OCI-LY3 (cell line): ENCODE results near the gene DPP3.
"Not testable (repeated sequence)": the region's sequence is repeated elsewhere in the genome, so short reads cannot be mapped to it uniquely, and the experiment has no call there.

ENCODE experiments used
- H2AFZ ChIP-seq: fragments of 200-600, 300-600 bp; shearing (Covaris generic); 2 replicates; pipeline ENCODE4 v1.6.0; 2014; ENCODE audit warnings: antibody characterized with exemption, low read depth, low read length
- H3K27ac ChIP-seq: fragments of 200-600, 300-600 bp; sonication (generic); 2 replicates; pipeline ENCODE4 v1.5.1; 2014; ENCODE audit warnings: mild to moderate bottlenecking, low read length, moderate library complexity, mixed read lengths
- H3K27me3 ChIP-seq: fragments of 200-600, 300-600 bp; sonication (generic); 2 replicates; pipeline ENCODE4 v1.6.1; 2014; ENCODE audit warnings: low read depth, low read length, mixed read lengths
- H3K36me3 ChIP-seq: fragments of 200-600, 300-600 bp; sonication (generic); replicated peaks from 2 replicates; pipeline ENCODE3; 2014; ENCODE audit warnings: low read depth, low read length, mixed read lengths
- H3K4me1 ChIP-seq: fragments of 300-600, 200-600 bp; sonication (generic); 2 replicates; pipeline ENCODE4 v1.6.1; 2014; ENCODE audit warnings: low read length, mixed read lengths
- H3K4me2 ChIP-seq: fragments of 200-600, 300-600 bp; sonication (generic); 2 replicates; pipeline ENCODE4 v1.6.1; 2014; ENCODE audit warnings: low read length, mixed read lengths
- H3K4me3 ChIP-seq: fragments of 300-600, 200-600 bp; sonication (generic); 2 replicates; pipeline ENCODE4 v1.5.1; 2014; ENCODE audit warnings: antibody characterized with exemption, mild to moderate bottlenecking, low read length, moderate library complexity
- H3K79me2 ChIP-seq: fragments of 300-600, 200-600 bp; shearing (Covaris generic); 2 replicates; pipeline ENCODE4 v1.6.1; 2014; ENCODE audit warnings: mild to moderate bottlenecking, low read length, mixed read lengths
- H3K9ac ChIP-seq: fragments of 300-600, 200-600 bp; shearing (Covaris generic); 2 replicates; pipeline ENCODE4 v1.6.0; 2014; ENCODE audit warnings: mild to moderate bottlenecking, low read length, moderate library complexity
- H3K9me3 ChIP-seq: fragments of 200-600, 300-600 bp; shearing (Covaris generic); 2 replicates; pipeline ENCODE4 v1.6.1; 2014; ENCODE audit warnings: low read length, mixed read lengths; ENCODE audit not compliant: insufficient read depth
- H4K20me1 ChIP-seq: fragments of 200-600, 300-600 bp; sonication (generic); 2 replicates; pipeline ENCODE4 v1.6.1; 2016; ENCODE audit warnings: low read length, mixed read lengths; ENCODE audit not compliant: insufficient read depth
- CTCF ChIP-seq: fragments of 200-600, 300-600 bp; sonication (generic); IDR thresholded peaks from 2 replicates; pipeline ENCODE4 v1.5.1; 2014; ENCODE audit warnings: antibody characterized with exemption, low read length, low read depth
- EZH2phosphoT487 ChIP-seq: fragments of 200-600 bp; shearing (Covaris generic); IDR thresholded peaks from 2 replicates; pipeline ENCODE4 v1.6.1; 2018; ENCODE audit warnings: antibody characterized with exemption, mixed run types, low read depth

The DPP3 gene

GRCh38 chr11:66543263-66544107, 63.3 kb downstream of the DPP3 start:
- peak overlapping the region; percentile 84 for H3K9ac ChIP-seq
- peaks cover 13% of the 10 kb centered on the region for H3K36me3 ChIP-seq
- H3K4me1 ChIP-seq = peaks cover 22% of the 10 kb centered on the region
- peak overlapping the region; percentile 25 for H3K27ac ChIP-seq
- peak overlapping the region; percentile 82 for H3K4me3 ChIP-seq
- no peaks in the 10 kb centered on the region; the same call in 1 of the 2 replicates for H3K79me2 ChIP-seq
- no peak overlapping the region for H2AFZ ChIP-seq
- H4K20me1 ChIP-seq = no peaks in the 10 kb centered on the region
- H3K9me3 ChIP-seq = no peaks in the 10 kb centered on the region
- H3K4me2 ChIP-seq = peak overlapping the region; percentile 96
- TF ChIP-seq CTCF (peak; percentile 80), EZH2phosphoT487 (no peak)
- 0 out of 2 replicates have a peak, but pooled peaks cover 2% of the 10 kb centered on the region for H3K27me3 ChIP-seq

- not testable (repeated sequence) for H3K27me3 ChIP-seq, H3K36me3 ChIP-seq, H2AFZ ChIP-seq, H3K9me3 ChIP-seq, H4K20me1 ChIP-seq, H3K79me2 ChIP-seq
- Histone ChIP-seq H3K4me1 (peaks cover 22% of the 10 kb centered on the region), H3K4me3 (peak overlapping the region; percentile 82), H3K9ac (peak overlapping the region; percentile 84), H3K27ac (peak overlapping the region; percentile 61; the same call in 1 of the 2 replicates), H3K4me2 (peak overlapping the region; percentile 96)
Observed at GRCh38 chr11:66544952-66545351, 64.7 kb downstream of the DPP3 start.

GRCh38 chr11:66545701-66546367, 65.6 kb downstream of the DPP3 start, which contains the start of gene ZDHHC24:
TSS of gene ZDHHC24 (minus strand) at chr11:66546048. CDS start at chr11:66546003, 45 bp downstream.
- Histone ChIP-seq H3K4me1 (peaks cover 22% of the 10 kb centered on the region), H3K27ac (peak within 1 kb of the TSS; percentile 61), H3K79me2 (no peaks in the 10 kb centered on the region; the same call in 1 of the 2 replicates), H3K36me3 (peaks cover 9% of the 10 kb centered on the region), H4K20me1 (no peaks in the 10 kb centered on the region), H3K9me3 (no peaks in the 10 kb centered on the region), H3K4me2 (peak within 1 kb of the TSS; percentile 96), H3K27me3 (0 out of 2 replicates have a peak, but pooled peaks cover 4% of the 10 kb centered on the region), H3K9ac (peak within 1 kb of the TSS; percentile 84), H2AFZ (peak within 1 kb of the TSS; percentile 89), H3K4me3 (peak within 1 kb of the TSS; percentile 82)
- TF ChIP-seq CTCF (no peak), EZH2phosphoT487 (no peak)

- H3K36me3 ChIP-seq = peaks cover 9% of the 10 kb centered on the region
- H3K4me3 ChIP-seq = peak within 1 kb of the TSS; percentile 82
- no peaks in the 10 kb centered on the region; the same call in 1 of the 2 replicates for H3K79me2 ChIP-seq
- H4K20me1 ChIP-seq = no peaks in the 10 kb centered on the region
- H3K4me2 ChIP-seq = peak within 1 kb of the TSS; percentile 96
- TF ChIP-seq EZH2phosphoT487 (no peak), CTCF (no peak)
- peak within 1 kb of the TSS; percentile 84 for H3K9ac ChIP-seq
- H3K27ac ChIP-seq = peak within 1 kb of the TSS; percentile 61
- H3K4me1 ChIP-seq = peaks cover 22% of the 10 kb centered on the region
- peak within 1 kb of the TSS; percentile 89 for H2AFZ ChIP-seq
- H3K27me3 ChIP-seq = 0 out of 2 replicates have a peak, but pooled peaks cover 4% of the 10 kb centered on the region
- H3K9me3 ChIP-seq = no peaks in the 10 kb centered on the region
Observed at GRCh38 chr11:66546368-66546965, 66.2 kb downstream of the DPP3 start, which contains the start of gene ACTN3. TSS of gene ACTN3 (plus strand) at chr11:66546903. CDS start at chr11:66546938, 35 bp downstream.
